GM18511 (cell line): ENCODE measurements around the gene PARL.
A peak's percentile ranks its signal among the peaks of the same experiment; 100 is the strongest.

Source experiments
- ATAC-seq: cut with Tn5 transposase; IDR thresholded peaks from one replicate; pipeline ENCODE4 v1.9.1; 2021; ENCODE audit warnings: mild to moderate bottlenecking, moderate library complexity; ENCODE audit not compliant: unreplicated experiment

The PARL gene

DNA sequence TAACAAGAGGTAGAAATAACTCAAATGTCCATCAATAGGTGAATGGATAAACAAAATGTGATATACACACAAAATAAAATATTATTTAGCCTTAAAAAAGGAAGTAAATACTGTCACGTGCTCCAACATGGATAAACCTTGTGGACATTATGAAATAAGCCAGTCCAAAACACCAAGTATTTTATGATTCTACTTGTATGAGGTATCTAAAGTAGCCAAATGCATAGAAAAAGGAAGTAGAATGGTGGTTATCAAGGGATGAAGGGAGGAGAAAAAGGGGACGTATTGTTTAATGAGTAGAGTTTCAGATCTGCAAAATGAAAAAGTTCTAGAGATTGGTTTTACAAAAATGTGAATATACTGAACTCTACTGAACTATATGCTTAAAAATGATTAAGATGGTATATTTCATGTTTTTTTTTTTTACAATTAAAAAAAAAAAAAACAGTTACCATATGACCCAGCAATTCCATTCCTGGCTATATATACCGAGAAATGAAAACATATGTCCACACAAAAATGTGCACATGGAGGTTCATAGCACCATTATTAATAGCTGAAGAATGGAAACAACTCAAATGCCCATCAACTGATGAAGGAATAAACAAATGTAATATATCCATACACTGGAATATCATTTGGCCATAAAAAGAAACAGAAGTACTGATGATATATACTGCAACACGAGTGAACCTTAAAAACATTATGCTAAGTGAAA is 30.2 kb downstream of the PARL start:
- no peak for ATAC-seq

- no peak for ATAC-seq
Observed at GRCh38 chr3:183845608-183846288, 38.9 kb downstream of the PARL start.

DNA sequence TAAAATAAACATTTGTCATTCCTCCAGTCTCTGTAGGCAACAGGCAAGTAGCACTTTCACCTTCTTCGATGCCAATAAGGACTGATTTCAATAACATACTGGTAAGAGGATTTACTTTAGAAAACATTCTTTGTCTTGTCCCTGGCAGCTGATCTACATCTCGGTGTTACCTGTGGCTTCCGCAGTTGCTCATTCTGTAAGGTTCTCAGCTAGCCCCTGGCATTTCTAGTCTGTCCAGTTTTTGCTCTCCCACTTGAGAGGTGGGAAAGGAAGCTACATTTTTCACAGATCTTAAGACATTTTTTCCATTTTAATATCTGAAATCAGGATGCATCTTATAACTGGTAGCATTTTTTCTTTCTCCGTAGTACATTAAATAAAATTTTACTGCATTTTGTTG is 39.6 kb downstream of the PARL start:
- ATAC-seq, result no peak

DNA sequence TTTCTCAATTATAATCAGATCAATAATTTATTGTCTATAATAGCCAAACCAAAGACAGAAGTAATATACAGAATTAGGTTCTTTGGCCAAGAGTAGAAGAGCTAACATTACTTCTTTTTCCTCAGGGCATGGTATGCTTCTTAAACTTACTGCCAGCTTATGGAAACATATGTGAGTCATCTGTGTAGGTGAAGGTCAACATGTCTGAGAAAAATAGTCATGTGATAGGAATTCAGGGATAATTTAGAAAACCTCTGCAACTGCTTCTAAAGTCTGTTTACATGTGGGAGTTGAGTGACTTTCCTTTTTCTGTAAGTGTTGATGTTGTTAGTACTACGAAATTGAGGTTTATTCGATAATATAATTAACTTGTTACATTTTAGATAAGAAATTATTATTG is 40.1 kb downstream of the PARL start:
- ATAC-seq, result no peak

GRCh38 chr3:183839751-183840150 is 44.9 kb downstream of the PARL start:
- ATAC-seq, result no peak

DNA sequence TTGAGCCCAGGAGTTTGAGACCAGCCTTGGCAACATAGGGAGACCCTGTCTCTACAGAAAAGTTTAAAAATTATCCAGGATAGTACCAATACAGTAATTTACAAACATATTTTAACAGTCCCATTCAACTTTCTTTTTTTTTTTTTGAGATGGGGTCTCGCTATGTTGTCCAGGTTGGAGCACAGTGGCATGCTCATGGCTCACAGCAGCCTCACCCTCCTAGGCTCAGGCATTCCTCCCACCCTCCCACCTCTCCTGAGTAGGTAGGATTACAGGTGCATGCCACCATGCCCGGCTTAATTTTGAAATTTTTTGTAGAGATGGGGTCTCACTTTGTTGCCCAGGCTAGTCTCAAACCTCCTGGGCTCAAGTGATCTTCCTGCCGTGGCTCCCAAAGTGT is 46.8 kb downstream of the PARL start:
- no peak for ATAC-seq

GRCh38 chr3:183837390-183837789 is 47.3 kb downstream of the PARL start:
- no peak for ATAC-seq

- ATAC-seq, result no peak
Observed at GRCh38 chr3:183833516-183833915, 51.2 kb downstream of the PARL start.

GRCh38 chr3:183830187-183830586 is 54.5 kb downstream of the PARL start:
- no peak for ATAC-seq

GRCh38 chr3:183829466-183829865 is 55.2 kb downstream of the PARL start:
- ATAC-seq, result no peak

- no peak for ATAC-seq
Observed at GRCh38 chr3:183828538-183828870, 56.2 kb downstream of the PARL start.

GRCh38 chr3:183827809-183828537 is 56.7 kb downstream of the PARL start:
- no peak for ATAC-seq

DNA sequence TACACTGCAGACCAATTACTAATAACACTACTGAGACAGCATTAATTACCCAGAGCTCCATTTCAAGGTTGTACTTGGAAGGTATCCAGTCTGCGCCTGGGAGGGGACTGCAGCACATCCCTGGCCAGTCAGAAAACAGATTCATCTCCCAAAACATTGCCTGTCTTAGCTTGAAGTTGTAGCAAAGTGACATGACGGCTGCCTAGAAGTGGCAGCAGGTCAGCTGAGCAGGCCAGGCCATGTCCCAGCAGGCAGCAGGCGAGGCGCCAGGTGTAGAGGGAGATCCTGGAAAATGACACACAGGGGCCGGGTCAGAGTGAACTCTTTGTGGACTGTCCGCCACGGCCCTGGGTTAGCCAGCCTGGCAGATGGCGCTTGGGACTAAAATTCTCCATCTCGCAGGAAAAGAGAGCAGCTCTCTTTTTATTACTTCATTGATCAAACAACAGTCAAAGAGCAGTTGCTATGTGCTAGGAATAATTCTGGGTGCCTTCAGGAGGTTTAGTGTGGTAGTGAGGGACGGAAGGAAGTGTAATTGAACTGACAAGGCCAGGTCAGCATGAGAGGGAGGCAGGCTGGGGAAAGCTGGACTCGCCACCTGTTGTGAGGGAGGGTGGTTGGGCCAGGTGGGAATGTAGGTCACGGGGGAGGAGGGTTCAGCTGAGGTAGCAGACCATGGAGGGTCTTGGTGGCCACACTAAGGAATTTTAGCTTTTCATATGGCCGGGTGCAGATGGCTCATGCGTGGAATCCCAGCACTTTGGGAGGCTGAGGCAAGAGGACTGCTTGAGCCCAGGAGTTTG is 58.0 kb downstream of the PARL start:
- ATAC-seq, result no peak

DNA sequence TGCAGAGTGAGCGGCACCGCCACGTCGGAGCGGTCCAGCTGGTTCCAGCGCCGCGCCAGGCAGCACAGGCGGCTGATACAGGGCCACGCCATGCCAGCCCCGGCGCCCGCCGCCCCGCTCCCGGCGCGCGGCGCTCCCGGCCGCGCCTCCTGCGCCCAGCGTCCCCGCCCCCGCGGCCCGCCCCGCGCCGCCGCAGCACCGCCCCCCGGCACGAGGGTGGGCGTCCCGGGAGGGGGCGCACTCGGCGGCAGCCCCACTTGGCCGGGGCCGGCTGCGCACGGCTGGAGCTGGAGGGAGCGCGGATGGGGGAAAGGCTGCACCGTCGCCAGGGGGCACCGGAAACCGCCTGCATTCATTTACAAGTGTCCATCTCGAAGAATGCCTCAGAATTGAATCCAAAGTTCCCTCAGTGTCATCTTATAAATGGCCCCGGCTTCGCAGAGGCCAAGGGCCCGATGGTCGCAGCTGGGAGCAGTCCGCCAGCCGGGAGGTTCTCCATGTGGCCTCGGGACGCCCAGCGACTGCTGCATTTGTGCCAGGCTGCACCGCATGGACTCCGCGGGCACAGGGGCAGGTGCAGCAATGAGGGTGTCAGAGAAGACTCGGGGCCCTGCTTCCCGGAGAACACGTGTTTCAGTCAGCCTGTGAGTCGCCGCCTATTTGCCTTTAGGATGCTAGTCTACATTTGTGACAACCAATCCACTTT is 59.1 kb downstream of the PARL start, which contains the start of gene MAP6D1:
Gene MAP6D1 (minus strand): TSS at position 122 of the 706 bp plus-strand sequence. CDS start 30 bp downstream, at position 92.
- ATAC-seq, result peak; percentile 64

DNA sequence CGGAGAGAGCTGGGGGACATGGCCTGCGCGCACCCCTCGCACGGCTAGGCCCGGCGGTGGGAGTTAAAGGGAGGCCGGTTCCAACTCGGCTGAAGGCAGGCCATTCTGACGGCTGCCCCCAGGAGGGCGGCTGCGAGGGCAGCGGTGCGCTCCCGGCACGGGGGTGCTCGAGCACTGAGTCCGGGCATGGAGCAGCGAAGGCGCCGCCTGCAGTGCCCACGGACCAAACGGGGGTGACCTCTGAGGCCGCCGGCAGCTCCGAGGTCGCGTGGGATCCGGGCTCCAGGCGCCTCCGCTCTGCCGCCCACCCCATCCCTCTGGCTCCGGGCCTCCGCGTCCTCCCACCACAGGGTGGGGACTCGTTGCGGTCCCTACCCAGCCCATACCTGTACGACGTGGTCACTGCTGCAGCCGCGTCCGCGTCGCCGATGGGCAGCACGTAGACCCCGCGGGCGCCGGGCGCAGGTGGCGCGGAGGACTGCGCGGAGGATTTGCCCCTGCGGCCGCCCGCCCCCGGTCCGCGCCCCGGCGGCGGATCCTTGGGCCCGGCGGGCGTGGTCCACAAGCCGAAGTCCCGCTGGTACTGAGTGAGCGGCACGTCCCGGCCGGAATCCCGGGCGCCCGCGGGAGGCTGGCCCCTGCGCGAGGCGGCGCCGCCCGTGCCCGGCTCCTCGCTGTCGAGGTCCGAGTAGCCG is 59.8 kb downstream of the PARL start:
- peak; percentile 40 for ATAC-seq

DNA sequence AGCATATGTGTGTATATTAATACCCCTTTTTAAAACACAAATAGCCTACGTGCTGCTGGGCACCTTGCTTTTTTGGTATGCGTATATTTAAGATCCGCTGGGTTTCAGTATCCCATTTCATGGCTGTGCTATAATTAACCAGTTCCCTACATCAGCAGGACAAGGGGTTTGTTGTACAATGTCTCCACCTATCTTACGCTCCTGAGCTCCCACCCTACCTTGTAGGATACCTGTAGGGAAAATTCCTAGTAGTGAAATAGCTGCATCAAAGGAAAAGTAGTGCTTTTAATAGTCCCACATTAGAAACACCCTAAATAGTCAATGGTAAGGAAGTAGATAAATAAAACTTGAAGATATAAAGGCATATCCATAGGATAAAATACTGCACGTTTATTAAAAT is 60.7 kb downstream of the PARL start:
- ATAC-seq, result no peak

DNA sequence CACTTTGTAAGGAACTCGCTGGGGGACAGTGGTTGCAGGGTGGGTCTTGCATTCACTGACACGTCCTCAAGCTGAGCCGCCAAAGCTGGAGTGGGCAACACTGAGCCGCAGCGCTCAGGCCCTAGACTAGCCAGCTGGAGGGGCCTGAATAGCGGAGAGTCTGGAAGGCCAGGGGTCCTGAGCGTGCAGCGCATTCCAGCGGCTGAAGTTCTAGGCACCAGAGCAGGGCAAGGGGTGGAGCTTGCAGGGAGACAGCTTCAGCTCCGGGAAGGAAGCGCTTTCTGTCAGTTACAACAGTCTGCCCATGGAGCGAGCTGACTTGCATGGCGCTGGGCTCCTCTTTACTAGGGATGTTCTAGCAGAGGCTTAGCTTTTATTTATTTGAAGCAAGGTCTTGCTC is 62.0 kb downstream of the PARL start:
- no peak for ATAC-seq

DNA sequence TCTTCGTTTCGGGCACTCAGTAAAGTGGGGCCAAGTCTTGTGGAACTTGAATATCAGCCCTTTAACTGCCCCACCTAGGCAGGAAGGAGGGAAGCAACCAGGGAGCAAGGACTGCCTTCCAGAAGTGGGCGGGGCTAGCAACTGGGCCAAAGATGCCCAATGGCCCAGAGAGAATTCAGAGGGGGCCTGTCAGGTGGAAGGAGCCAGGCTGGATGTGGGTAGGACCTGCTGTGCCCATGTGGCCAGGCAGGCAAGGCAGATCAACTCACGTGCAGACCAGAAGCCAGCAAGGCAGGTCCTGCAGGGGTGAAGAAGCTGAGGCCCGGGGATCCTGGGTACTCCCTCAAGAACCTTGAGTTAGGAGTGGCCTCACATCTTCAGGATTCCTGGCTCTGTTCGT is 64.8 kb downstream of the PARL start:
- ATAC-seq, result no peak

DNA sequence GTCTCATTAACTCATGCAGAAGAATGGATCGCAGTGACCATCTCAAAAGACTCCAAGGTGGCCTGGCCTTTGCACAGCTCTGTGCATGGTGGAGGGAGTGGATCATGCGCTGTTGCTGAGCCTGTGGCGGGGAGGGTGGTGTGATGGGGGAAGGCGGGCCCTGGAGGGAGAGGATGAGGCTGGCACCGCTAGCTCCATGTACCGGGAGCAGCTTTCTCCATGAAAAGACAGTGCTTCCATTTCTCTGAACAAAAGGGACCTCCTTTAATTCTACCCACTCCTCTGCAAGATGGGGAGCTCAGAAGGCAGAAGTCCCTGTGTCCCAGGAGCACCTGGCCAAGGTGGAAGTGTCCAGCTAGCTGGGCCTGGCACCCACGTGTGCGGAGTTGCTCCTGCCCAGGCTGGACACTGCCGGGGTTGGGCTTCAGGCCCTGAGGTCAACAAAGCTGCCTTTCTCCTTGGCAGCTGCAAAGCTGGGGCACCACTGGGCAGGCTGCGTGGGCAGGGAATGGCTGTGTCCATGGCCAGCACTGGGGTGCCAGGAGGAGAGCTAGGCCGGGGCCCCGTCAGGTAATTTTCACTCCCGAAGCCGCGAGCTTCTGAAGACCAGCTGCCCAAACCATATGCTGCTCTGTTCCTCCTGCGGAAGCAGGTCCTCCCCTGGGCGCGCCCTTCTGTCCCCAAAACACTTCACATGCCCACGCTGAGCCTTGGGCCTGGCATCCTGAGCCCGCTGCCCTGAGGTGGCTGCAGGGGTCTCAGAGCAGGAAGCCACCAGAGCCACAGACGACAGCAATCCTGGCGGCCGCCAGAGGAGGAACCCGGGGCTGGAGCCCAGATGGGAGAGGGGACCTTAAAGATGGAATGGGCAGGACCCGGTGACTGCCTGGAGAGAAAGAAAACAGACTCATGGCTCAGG is 65.7 kb downstream of the PARL start:
- ATAC-seq, result no peak
